PC-9 (cell line): ENCODE data around the gene DHTKD1.

ENCODE experiments used
- EZH2 ChIP-seq: fragments of 200-600 bp; sonication (generic); IDR thresholded peaks from 2 replicates; pipeline ENCODE4 v1.8.0; 2017; ENCODE audit warnings: antibody characterized with exemption, low read depth
- TF ChIP-seq, protein P1 (sequence below): fragments of 200-600 bp; sonication (generic); conservative IDR thresholded peaks from 2 replicates; pipeline ENCODE4 v1.6.1; 2017; ENCODE audit warnings: mixed run types, antibody characterized with exemption, mild to moderate bottlenecking, moderate library complexity

DNA sequence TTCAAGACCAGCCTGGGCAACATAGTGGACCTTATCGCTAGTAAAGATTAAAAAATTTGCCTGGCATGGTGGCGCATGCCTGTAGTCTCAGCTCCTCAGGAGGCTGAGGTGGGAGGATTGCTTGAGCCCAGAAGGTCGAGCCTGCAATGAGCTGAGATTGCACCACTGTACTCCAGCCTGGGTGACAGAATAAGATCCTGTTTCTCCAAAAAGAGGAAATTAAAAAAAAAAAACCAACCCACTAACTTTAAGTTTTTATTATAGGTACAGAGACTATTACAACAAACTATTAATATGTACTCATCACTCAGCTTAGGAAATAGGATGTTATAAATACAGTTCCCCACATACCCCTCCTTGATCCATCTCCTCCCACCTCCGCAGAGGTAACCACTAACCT lies 30.2 kb downstream of the DHTKD1 start:
- TF ChIP-seq, protein P1, sequence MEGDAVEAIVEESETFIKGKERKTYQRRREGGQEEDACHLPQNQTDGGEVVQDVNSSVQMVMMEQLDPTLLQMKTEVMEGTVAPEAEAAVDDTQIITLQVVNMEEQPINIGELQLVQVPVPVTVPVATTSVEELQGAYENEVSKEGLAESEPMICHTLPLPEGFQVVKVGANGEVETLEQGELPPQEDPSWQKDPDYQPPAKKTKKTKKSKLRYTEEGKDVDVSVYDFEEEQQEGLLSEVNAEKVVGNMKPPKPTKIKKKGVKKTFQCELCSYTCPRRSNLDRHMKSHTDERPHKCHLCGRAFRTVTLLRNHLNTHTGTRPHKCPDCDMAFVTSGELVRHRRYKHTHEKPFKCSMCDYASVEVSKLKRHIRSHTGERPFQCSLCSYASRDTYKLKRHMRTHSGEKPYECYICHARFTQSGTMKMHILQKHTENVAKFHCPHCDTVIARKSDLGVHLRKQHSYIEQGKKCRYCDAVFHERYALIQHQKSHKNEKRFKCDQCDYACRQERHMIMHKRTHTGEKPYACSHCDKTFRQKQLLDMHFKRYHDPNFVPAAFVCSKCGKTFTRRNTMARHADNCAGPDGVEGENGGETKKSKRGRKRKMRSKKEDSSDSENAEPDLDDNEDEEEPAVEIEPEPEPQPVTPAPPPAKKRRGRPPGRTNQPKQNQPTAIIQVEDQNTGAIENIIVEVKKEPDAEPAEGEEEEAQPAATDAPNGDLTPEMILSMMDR, result no peak
- TF ChIP-seq EZH2, result no peak
